ENCODE results near the gene RIMKLB. TPM values are rescaled to one million over a fixed set of nuclear protein-coding genes. Genes with fewer than 3 reads are reported as not detected.
A peak's percentile ranks its signal among the peaks of the same experiment; 100 is the strongest.

RIMKLB gene, protein sequence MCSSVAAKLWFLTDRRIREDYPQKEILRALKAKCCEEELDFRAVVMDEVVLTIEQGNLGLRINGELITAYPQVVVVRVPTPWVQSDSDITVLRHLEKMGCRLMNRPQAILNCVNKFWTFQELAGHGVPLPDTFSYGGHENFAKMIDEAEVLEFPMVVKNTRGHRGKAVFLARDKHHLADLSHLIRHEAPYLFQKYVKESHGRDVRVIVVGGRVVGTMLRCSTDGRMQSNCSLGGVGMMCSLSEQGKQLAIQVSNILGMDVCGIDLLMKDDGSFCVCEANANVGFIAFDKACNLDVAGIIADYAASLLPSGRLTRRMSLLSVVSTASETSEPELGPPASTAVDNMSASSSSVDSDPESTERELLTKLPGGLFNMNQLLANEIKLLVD
- total RNA-seq: 45.3 and 49.1 TPM in 2 replicates

DNA sequence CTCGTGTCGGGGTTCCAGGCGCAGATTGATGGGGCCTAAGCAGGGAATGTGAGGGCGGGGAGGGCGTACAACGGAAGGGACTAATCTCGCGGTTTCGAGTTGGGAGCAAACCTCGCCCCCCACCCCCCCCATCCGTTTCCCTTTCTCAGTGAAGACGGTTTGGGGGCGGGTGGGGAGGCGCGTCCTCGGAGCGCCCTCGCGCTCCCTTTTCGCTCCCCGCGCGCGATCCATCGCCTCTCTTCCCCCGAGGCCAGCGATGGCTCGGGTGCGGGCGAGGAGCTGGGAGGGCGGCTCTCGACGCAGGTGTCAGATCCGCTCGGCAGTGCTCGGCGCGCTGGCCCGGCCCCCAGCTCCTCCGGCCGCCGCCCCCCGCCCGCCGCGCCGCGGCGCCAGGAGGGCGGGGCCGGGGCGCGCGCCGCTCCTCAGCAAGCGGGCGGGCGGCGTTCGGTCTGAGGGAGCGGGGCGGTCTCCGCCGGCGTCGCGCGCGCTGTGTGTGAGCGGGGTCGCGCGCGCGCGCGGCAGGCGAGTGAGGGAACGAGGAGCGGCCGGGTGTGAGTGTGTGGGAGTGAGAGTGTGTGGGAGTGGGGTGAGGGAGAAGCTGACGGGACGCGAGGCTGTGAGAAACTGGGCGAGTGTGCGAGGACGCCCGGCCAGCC lies at the start of gene RIMKLB:
TSS of gene RIMKLB (plus strand) at position 516 of the 656 bp plus-strand sequence. CDS start 15,876 bp downstream, outside the sequence.
- DNase-seq (ENCODE audit: low read depth): no peak

DNA sequence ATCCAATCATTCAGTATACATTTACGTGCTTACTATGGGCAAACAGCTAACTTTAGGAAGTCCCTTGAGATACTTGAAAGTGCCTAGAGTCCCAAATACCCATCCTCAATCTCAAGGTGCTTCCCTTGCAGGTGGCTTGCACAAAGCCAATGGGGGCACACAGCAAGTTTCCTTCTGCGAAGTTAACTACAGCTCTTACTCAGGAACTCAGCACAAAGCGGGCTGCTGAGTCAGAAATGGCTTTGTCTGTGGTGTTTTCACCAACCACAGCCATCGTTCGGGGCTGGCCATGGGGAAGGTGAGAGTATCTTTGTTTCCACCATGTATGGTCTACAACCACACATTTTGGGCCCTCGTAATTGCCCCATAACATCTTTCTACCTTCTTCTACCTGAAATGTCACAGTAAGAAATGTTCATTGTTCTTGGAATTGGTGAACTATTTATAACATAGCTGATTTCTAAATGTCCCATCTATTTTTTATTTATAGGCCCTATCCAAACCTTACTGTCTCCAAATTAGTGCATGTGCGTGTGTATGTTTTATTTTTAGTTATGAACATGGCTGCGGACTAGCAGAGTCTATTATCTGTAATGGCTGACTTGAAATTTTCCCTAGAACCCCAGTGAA lies 49.1 kb upstream of the RIMKLB start:
- DNase-seq (ENCODE audit: low read depth): no peak

DNA sequence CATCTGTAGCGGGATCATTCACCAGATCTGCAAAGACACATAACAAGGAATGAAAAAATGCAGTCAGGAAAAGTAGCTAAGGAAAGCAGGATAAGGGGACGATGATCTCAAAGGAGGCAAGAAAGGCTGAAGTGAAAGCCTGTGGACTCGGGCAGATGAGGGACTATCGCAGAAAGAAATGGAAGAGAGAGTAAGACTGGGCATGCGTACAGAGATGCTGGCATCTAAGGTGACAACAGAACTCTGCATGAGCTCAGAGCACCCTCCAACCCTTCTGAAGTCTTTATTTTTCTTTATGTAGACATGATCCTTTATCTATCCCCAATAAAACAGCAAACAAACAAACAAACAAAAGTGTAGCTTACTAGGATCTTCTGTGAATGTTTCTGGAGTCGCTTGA lies 42.4 kb upstream of the RIMKLB start:
- no peak for DNase-seq (ENCODE audit: low read depth)

DNA sequence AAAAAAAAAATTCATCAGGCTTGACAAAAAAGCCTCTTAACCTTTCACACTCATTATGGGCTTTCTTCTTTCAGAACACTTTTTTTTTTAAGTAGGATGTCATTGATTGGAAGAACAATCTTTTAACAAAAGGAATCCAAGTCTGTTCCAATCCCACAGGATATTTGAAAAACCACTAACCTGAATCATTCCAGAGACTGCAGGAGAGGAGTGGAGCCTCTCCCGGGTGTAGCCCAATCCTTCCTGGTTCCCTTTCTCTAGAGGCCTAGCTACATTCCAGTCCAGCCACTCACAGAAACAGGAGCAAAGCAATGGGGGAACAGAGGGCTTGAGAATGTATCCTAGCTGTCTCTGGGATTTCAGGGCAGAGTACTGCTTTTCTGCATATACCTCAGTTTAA lies 39.4 kb upstream of the RIMKLB start:
- peak; percentile 89 for DNase-seq (ENCODE audit: low read depth)

DNA sequence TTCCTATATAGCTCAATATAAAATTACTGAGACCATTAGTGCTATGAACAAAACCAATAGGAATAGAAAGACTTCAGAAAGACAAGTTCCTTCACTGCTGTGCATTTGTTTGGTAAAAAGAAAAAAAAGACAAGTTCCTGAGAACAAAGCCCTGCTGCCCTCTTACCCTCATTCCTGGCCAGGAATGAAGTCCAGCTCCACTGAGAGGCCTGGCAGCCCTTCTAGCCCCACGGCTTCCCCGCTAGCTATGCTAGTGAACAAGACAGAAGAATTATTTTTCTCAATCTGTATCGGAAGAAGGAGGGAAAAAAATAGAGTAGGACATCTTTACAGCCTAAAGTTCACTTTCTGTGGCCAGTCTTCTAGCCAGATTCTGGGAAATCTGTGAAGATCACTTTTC lies 36.8 kb upstream of the RIMKLB start:
- no peak for DNase-seq (ENCODE audit: low read depth)

DNA sequence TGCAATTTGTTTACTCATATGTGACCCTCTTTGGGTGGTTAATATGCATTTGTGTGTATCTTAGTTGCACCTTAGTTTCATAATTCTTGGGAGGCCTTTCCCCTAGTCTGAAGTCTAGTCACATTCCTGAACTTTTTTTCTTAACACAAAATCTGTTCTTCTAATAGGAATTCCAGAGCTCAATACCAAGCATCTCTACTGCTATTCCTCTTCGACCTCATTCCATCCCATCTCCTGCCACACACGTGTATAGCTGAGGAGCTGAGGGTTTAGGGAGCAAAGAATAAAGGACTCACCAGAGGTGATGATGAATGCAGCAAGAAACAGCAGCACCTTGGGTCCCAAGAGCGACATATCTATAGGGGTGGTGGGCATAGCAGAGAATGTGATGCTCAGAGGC lies 36.0 kb upstream of the RIMKLB start:
- no peak for DNase-seq (ENCODE audit: low read depth)

DNA sequence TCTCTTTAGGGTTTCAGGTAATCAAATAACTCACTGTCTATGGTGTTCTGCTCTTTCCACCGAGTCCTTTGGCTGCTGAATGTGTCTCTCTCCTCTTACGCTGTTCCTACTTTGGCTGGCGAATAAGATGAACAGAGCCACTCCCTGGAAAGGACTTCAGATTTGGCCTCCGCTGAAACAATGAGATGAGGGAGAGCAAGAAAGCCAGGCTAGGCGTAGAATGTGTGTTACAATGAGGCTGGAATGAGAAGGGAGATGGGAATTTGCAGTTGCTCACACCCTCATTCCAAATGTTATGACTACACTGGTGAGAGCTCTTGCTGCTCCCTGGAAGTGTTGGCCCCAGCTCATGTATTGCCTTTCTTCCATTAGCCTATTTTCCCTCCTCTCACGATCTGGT lies 35.2 kb upstream of the RIMKLB start, which contains the start of gene MFAP5:
TSS of gene MFAP5 (minus strand) at position 234 of the 400 bp plus-strand sequence. CDS start 722 bp downstream, outside the sequence.
- DNase-seq (ENCODE audit: low read depth): peak; percentile 45

DNA sequence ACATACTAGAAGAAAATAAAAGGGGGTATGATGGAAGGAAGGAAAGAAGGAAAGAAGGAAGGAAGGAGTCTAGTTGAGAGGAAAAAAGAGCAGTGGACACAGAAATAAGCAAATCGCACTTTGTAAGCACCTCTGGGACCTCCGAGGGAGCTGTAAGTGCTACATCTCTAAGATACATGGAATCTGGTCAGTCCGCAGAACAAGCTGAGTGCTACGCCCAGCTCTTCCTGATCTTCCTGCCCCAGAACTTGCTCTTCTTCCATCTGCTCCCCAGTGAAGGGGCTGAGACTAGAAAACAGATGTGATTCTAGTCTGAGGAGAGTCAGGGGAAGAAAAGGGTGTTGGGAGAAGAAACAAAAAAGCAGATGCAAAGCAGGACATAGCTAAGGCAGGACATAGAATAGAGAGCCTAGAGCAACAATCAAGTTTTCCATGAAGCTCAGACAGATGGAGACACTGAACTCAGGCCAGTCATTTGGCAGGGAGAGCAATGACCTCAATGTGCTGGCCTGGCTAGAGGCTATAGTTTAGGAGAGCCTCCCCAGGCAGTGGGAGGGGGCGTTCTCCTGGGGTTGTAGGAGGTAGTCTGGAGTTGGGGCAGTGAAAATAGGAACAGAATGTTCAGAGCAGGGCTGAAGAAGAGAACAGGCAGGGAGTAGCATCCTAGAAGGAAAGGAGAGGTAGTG lies 33.4 kb upstream of the RIMKLB start:
- no peak for DNase-seq (ENCODE audit: low read depth)

DNA sequence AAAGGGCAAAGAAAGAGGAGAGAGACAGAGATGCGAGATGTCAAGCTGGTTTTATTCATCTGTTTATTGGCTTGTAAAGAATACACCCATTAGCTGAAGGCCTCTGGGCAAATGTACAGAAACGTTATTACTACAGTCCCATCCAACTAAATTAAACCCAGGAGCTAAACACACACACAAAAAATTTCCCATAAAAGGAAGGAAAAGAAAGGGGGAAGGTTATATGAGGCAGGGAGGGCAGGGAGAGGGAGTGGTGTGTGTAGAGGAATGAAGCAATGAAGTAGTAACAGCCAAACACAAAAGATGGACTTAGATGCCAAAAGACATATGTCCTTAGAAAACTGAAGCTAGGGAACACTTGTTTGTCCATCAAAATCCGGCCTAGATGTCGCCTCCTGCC lies 32.0 kb upstream of the RIMKLB start:
- no peak for DNase-seq (ENCODE audit: low read depth)

DNA sequence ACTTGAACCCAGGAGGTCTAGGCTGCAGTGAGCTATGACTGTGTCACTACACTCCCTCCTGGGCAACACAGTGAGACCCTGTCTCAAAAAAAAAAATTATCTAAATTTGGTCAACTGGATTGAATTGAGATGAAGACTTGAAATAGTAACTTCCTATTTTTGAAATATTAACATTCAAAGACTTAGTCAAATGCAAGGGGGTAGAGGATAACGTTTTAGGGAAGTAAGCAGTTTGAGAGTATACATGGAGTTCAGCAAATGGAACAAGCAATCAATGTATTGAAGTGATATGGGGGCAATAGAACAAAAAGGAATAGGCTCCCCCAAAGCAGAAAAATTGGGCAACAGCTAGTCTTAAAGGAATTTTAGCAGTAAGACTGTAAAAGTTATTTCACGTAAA lies 30.5 kb upstream of the RIMKLB start:
- no peak for DNase-seq (ENCODE audit: low read depth)

DNA sequence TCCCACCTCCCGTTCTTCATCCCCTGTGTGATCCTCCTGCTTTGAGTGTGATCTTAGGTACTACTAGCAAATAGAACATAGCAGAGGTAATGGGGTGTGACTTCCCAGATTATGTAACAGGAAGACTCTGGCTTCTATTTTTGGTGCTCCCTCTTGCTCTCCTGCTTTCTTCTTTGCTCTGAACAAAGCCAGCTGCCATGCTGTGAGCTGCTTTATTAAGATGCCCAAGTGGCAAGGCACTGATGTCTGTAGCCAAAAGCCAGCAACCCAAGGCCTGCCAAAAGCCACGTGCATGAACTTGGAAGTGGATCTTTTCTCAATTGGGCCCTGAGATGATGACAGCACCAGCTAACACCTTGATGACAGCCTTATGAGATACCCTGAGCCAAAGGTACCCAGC lies 29.4 kb upstream of the RIMKLB start:
- DNase-seq (ENCODE audit: low read depth): peak; percentile 57

DNA sequence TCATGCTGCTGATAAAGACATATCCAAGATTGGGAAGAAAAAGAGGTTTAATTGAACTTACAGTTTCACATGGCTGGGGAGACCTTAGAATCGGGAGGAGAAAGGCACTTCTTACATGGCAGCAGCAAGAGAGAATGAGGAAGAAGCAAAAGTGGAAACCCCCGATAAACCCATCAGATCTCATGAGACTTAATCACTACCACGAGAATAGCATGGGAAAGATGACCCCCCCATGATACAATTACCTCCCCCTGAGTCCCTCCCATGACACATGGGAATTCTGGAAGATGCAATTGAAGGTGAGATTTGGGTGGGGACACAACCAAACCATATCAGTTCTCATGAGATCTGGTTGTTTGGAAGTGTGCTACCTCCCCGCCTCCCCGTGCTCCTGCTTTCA lies 25.4 kb upstream of the RIMKLB start:
- no peak for DNase-seq (ENCODE audit: low read depth)

DNA sequence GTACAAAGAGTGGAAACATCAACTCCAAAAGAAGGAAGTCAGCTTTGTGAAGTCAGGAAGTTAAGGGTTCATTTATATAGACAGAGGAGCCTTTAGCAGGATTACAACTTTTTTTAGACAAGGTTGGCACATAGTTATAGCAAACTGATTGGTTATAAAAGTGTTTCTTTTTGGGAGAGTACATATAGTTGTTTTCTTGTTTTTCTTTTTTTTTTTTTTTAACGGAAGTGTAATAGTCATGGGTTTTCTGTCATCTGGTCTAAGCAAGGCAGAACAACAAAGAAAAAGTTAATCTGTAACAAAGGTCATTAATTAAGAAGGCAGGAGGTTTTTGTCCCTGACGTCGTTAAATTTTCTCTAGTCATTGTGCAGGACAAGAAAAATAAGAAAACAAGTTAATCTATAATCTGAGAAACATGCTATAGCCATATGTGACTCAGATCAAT lies 22.2 kb upstream of the RIMKLB start:
- DNase-seq (ENCODE audit: low read depth): peak; percentile 98

DNA sequence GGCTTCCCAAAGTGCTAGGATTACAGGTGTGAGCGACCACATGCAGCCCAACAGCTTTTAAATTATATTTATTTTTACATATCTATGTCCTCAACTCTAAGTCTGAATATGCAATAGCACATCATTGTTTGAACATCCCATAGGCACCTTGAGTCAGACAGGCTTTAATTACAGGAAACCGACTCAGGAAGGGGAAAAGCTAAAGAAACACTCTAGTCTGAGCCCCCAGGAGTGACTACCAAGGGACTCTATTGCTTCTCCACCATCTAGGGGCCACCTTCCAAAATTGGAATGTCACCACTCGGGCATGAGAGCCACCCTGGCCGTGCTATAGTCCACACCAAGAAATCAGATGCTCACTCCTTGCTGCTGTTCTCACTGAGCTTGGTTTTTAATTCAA lies 21.1 kb upstream of the RIMKLB start:
- no peak for DNase-seq (ENCODE audit: low read depth)

DNA sequence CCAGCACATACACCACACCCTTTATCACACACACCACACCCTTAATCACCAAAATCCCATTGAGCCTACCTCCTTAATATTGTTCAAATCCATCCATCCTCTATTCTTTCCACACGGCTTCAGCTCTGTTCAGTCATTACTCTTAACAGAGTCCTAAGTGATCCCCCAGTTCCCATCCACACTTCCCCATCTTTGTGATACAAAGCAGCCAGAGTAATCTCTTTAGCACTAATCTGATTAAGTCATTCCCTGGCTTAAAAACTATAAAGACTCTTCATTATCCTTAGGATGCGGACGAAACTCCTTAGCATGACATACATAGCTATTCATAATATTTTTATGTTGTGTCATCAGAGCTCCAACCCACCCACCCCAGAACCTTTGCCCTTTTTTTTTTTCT lies 20.4 kb upstream of the RIMKLB start:
- DNase-seq (ENCODE audit: low read depth): no peak

DNA sequence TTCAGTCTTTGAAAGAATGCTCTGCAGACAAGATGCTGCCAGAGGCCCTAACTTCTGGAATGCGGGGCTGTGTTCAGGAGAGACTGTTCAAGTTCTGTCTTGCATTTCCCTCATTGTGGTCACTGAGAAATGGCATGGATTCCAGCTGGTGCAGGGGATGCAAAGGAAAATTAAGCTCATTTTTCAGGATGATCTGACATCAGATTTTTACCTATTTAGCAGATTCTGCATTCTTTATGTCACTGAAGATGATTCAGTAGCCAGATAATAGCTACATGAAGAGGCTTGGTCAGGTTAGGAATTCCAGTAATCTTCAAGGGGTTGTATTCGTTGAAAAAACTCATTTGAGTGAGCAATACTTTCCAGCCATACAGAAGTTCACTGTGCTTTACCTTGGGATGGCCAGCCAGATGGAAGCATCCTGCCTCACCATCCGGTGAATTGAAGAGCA lies 19.1 kb upstream of the RIMKLB start:
- peak; percentile 46 for DNase-seq (ENCODE audit: low read depth)

DNA sequence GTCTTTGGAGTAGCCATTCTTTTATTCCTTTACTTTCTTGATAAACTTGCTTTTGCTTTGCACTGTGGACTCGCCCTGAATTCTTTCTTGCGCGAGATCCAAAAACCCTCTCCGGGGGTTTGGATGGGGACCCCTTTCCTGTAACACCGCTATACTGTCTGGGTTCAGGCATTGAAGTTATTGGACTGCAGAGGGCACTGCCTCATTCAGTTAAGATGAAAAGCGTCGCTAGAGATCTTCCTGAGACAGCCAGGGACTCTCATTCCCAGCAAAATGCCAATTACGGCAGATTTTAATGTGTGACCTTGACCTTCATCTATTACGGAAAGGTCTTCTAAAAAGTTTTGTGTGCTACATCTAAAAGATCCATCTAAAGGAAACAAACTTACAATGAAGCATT lies 17.3 kb upstream of the RIMKLB start:
- no peak for DNase-seq (ENCODE audit: low read depth)

DNA sequence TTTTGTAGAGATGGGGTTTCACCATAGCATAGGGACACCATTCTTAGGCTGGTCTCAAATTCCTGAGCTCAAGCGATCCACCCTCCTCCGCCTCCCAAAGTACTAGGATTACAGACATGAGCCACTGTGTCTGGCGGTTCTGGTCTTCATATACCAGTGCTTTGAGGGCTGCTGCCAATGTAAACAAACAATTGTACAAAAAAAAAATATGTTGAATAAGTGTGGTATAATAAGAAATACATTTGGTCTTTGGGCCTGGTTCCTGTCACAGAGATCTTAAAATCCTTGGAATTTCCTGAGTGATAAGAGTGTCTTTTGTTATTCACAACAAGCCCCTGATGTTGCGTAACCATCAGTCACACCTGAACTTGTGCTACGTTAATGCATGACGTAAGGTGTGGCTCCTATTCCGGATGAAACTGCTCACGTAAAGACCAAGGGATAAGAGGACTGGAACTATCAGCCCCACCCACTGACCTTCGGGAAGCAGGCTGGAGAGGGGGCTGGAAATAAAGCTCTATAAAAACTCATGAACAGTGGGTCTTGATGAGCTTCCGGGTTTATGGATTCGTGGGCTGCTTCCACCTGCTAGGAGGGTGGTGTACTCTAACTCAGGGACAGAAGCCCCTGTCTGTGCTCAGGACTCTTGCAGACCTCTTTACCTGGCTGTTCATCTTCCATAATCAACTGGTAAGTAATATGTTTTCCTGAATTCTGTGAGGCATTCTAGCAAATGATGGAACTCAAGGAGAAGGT lies 16.5 kb upstream of the RIMKLB start:
- peak; percentile 77 for DNase-seq (ENCODE audit: low read depth)

DNA sequence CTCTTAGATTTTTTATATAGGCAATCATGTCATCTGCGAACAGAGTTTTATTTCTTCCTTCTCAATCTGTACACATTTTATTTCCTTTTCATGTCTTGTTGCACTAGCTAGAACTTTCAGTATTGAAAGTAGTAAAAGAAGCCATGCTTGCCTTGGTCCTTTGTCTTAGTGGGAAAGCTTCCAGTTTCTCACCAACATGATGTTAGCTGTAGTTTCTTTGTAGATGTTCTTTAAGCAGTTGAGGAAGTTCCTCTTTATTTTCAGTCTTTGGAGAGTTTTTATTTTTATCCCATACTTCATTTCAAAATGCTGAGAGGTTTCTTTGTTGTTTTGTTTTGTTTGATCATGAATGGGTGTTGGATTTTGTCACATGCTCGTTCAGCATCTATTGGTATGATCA lies 12.7 kb upstream of the RIMKLB start:
- no peak for DNase-seq (ENCODE audit: low read depth)

DNA sequence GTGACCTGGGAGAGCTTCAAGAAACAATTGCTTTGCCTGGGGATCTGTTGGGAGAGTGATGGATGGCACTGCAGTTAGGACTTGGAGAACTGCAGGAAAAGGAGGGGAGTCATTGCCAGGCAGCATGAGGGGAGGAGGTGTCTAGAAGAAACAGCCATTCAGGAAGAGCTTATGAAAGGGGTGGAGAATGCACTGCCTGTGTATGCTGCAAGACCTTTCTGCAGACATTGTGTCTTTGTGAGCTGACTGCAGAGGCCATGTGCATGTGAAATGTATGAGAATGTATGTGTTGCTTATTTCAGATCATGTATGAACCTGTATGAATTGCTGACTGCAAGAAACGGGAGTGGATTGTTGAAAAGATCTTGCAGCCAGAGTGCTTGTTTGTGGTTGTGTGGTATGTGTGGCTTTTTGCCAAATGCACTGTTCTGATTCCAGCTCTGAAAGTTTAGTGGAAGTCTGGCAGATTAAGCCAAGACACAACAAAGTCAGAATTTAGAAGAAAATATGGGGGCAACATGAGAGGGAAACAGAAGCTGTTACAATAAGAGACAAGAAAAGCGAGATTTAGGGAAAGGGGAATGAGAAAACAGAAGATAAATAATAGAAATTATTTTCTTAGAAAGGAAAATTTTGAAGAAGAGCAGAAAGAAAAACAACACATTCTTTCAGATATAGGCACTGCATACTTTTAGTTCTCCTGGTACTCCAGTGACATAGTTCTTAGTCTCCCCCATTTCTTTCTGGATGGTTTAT lies 9.8 kb upstream of the RIMKLB start:
- peak; percentile 96 for DNase-seq (ENCODE audit: low read depth)

DNA sequence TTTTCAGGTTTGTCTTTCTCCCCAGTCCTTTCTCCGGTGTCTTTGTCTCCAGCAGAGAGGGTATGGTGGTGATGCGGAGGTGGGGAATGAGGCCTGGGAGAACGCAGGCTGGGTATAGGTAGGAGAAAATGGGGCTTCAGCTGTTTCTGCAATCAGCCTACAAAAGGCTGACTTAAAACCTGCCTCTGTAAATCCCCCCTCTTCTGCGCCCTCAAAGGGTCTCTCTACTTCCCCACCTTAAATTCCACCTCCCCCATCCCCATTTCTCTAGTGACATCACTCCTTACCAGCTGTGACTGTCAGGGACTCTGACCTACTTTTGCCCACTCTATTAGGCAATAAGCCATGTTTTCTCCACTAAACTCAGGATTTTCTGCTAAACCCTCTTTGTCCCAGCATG lies 8.1 kb upstream of the RIMKLB start:
- no peak for DNase-seq (ENCODE audit: low read depth)

Measured in renal cortical epithelial cell (primary cell).